Natural killer cell (primary cell): ENCODE results near the gene MMAA. TPM values are rescaled to one million over a fixed set of nuclear protein-coding genes. Genes with fewer than 3 reads are reported as not detected.
"Not testable (repeated sequence)": the region's sequence is repeated elsewhere in the genome, so short reads cannot be mapped to it uniquely, and the experiment has no call there.

Experiments used
- ATAC-seq, 3 donors: fragments of 150-1000 bp in 2 of 3; fragments of 200-7000 bp in 1 of 3; cut with Tn5 transposase; 1 replicate in 1 of 3; 2 replicates in 2 of 3; pipeline ENCODE4 v1.10.0; 2021; ENCODE audit warnings: mild to moderate bottlenecking in 2 of 3, moderate library complexity in 2 of 3
- DNase-seq, 2 donors: peaks; one replicate each; pipeline versions ENCODE4 v3.0.0 to v3.0.0-alpha.2; 2013 to 2021; ENCODE audit warnings: mixed read lengths in 1 of 2
- H3K27ac ChIP-seq: one replicate; pipeline ENCODE4 v1.5.1; 2013; ENCODE audit warnings: mild to moderate bottlenecking, low read length
- H3K27me3 ChIP-seq: one replicate; pipeline ENCODE4 v1.6.1; 2013; ENCODE audit warnings: low read length; ENCODE audit not compliant: control insufficient read depth, insufficient read depth
- H3K36me3 ChIP-seq: one replicate; pipeline ENCODE4 v1.6.1; 2013; ENCODE audit warnings: low read length; ENCODE audit not compliant: control insufficient read depth, insufficient read depth
- H3K4me1 ChIP-seq: one replicate; pipeline ENCODE4 v1.6.1; 2013; ENCODE audit warnings: low read length; ENCODE audit not compliant: control insufficient read depth, insufficient read depth
- H3K4me3 ChIP-seq: one replicate; pipeline ENCODE4 v1.5.1; 2013; ENCODE audit warnings: low read length
- H3K9me3 ChIP-seq: one replicate; pipeline ENCODE4 v1.6.1; 2013; ENCODE audit warnings: low read length; ENCODE audit not compliant: control insufficient read depth, insufficient read depth
- H3K27ac Mint-ChIP-seq, 2 donors: one replicate each; pipeline ENCODE4 v1.8.0; 2022; ENCODE audit warnings: mild to moderate bottlenecking in 2 of 2, mixed read lengths in 2 of 2, moderate library complexity in 1 of 2
- H3K27me3 Mint-ChIP-seq, 2 donors: one replicate each; pipeline ENCODE4 v1.8.0; 2022; ENCODE audit warnings: low read depth in 2 of 2, mixed read lengths in 2 of 2
- H3K36me3 Mint-ChIP-seq: one replicate; pipeline ENCODE4 v1.8.0; 2022; ENCODE audit warnings: mixed read lengths
- H3K4me1 Mint-ChIP-seq, 2 donors: one replicate each; pipeline ENCODE4 v1.8.0; 2022; ENCODE audit warnings: mixed read lengths in 2 of 2
- H3K4me3 Mint-ChIP-seq: one replicate; pipeline ENCODE4 v1.8.0; 2022; ENCODE audit warnings: mild to moderate bottlenecking, moderate library complexity, mixed read lengths
- H3K9me3 Mint-ChIP-seq, 2 donors: one replicate each; pipeline ENCODE4 v1.8.0; 2022; ENCODE audit warnings: mixed read lengths in 2 of 2
- WGBS: methylation state at CpG from one replicate; pipeline ENCODE4 v1.1.7; 2013; ENCODE audit warnings: missing lambda C conversion rate; ENCODE audit not compliant: insufficient coverage; 5-methylcytosine and 5-hydroxymethylcytosine counted together
- intact Hi-C: fragments of 100-400 bp; cut with micrococcal nuclease; formaldehyde crosslinking; loops from one replicate; pipeline ENCODE4 v1.14.2; 2022
- total RNA-seq, 4 donors: library from RNA; stranded (reverse); fragments of 120-200 nt in 1 of 4; gene quantifications; one replicate each; pipeline versions ENCODE4 v1.2.3 to v1.2.4, GENCODE V29; 2013 to 2022
- TF ChIP-seq, protein P1 (sequence below): fragments of 200-600 bp; IDR thresholded peaks from one replicate; pipeline ENCODE4 v1.8.0; 2022; ENCODE audit warnings: antibody characterized with exemption

MMAA gene
- 10 to 100 TPM in 1 of 3 donors, 1 to 10 TPM in 2; 7.8 to 11.7 (median 9.7) TPM for total RNA-seq
- total RNA-seq (2013) = 11.1 TPM

DNA sequence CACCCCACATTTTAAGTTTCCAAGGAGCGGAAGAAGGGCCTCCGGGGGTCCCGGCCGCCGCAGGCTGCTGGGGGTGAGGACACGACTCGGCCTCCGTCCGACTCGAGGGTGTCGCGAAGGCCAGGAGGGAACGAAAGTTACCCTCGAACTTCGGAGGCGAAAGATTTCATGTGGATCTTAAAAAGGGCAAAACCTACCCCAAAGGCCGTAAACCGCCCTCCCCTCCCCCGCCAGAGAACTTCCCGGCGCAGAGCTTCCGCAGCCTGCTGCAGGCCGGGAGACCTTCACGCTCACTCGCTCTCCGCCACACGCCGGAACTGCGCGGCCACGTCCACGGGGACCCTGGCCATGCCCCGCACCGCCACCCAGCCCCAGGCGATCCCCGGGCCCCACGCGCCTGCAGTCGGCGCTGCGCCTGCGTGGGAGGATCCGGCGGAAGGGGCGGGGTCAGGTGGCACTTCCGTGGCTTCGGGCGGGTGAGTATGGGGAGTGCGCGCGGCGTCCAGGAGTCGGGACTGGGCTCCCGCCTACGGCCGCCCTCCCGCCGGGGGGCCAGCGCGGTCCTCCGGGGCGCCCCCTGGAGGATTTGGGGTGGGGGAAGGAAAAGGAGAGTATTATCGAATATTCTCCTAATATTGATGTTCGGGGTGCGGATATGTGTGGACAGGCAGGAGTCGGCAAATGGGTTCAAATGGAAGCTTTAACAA lies at the start of gene MMAA:
Gene MMAA (plus strand): TSS at position 454 of the 707 bp plus-strand sequence. CDS start 19,755 bp downstream, outside the sequence.
- Mint-ChIP-seq H3K4me3 (peak within 1 kb of the TSS; percentile 98), H3K4me1 (peaks cover 53 to 54% of the 10 kb centered on the region in 2 donors), H3K36me3 (no peaks in the 10 kb centered on the region), H3K27me3 (peaks cover under 1 to 8% of the 10 kb centered on the region in 2 donors), H3K27ac (peak within 1 kb of the TSS; percentile 97 to 98), H3K9me3 (no peaks in the 10 kb centered on the region)
- TF ChIP-seq, protein P1, sequence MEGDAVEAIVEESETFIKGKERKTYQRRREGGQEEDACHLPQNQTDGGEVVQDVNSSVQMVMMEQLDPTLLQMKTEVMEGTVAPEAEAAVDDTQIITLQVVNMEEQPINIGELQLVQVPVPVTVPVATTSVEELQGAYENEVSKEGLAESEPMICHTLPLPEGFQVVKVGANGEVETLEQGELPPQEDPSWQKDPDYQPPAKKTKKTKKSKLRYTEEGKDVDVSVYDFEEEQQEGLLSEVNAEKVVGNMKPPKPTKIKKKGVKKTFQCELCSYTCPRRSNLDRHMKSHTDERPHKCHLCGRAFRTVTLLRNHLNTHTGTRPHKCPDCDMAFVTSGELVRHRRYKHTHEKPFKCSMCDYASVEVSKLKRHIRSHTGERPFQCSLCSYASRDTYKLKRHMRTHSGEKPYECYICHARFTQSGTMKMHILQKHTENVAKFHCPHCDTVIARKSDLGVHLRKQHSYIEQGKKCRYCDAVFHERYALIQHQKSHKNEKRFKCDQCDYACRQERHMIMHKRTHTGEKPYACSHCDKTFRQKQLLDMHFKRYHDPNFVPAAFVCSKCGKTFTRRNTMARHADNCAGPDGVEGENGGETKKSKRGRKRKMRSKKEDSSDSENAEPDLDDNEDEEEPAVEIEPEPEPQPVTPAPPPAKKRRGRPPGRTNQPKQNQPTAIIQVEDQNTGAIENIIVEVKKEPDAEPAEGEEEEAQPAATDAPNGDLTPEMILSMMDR = peak; percentile 49
- Histone ChIP-seq H3K36me3 (no peaks in the 10 kb centered on the region), H3K4me1 (peaks cover 11% of the 10 kb centered on the region), H3K27ac (peak within 1 kb of the TSS; percentile 96), H3K27me3 (no peaks in the 10 kb centered on the region), H3K9me3 (no peaks in the 10 kb centered on the region), H3K4me3 (peak within 1 kb of the TSS; percentile 85)
- DNase-seq (peak; percentile 94 to 96), ATAC-seq (peak; percentile 88 to 96 (median 94))
- WGBS = under 1% methylated on average over 66 of the region's 66 CpGs
- intact Hi-C loops = loop anchor here (2.0 to 5.0 kb wide), 5 partner anchors 113 to 1447 kb away; partner anchors contain the start of genes OTUD4, SMAD1 and ZNF827

- H3K4me1 ChIP-seq, H3K4me3 ChIP-seq, DNase-seq, H3K36me3 Mint-ChIP-seq, H3K9me3 Mint-ChIP-seq, H3K27ac Mint-ChIP-seq, H3K36me3 ChIP-seq, H3K4me1 Mint-ChIP-seq, H3K27ac ChIP-seq, intact Hi-C loops, H3K4me3 Mint-ChIP-seq, H3K27me3 ChIP-seq, ATAC-seq, H3K9me3 ChIP-seq: not testable (repeated sequence)
- 95% methylated on average over 7 of the region's 7 CpGs for WGBS
- H3K27me3 Mint-ChIP-seq = peaks cover 27 to 28% of the 10 kb centered on the region in 2 donors
These were observed 44.6 kb upstream of the MMAA start for GRCh38 chr4:145574546-145574945.

DNA sequence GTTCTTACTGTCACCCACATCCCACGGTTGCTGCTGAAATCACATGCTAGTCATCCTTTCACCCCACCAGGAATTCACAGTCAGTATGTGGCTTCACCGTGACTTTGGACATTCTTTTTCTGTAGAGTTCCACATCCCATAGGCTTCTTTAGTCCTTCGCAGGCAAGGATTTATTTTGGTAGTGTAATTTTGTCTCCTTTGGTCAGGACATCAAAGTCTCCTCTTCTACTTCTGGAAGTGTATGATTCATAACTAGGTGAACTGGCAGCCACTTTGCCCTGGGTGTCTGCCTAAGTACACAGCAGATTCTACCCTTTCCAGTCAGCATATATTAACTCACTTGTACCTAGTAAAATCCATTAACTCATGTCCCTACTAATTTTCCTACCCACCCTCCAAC lies 38.3 kb upstream of the MMAA start:
- intact Hi-C loops = no loop called here
- Histone ChIP-seq H3K36me3 (no peaks in the 10 kb centered on the region), H3K4me1 (no peaks in the 10 kb centered on the region), H3K27me3 (peaks cover 3% of the 10 kb centered on the region), H3K9me3 (no peaks in the 10 kb centered on the region), H3K4me3 (no peak overlapping the region), H3K27ac (no peak overlapping the region)
- ATAC-seq (no peak), DNase-seq (no peak)
- Mint-ChIP-seq H3K36me3 (no peaks in the 10 kb centered on the region), H3K27ac (no peak overlapping the region), H3K27me3 (peaks cover 0 to 13% of the 10 kb centered on the region in 2 donors), H3K4me1 (no peaks in the 10 kb centered on the region), H3K4me3 (no peak overlapping the region), H3K9me3 (no peaks in the 10 kb centered on the region)
- WGBS = 90% methylated on average over 3 of the region's 3 CpGs
- TF ChIP-seq, protein P1 = no peak

- TF ChIP-seq, protein P1 = no peak
- no peak for ATAC-seq
- no peak overlapping the region for H3K27ac Mint-ChIP-seq
These were observed 35.8 kb upstream of the MMAA start for GRCh38 chr4:145583191-145584055.

More at GRCh38 chr4:145583191-145584055, 35.8 kb upstream of the MMAA start:
- no peak for DNase-seq
- 86% methylated on average over 5 of the region's 6 CpGs for WGBS
- Histone ChIP-seq H3K27ac (no peak overlapping the region), H3K9me3 (no peaks in the 10 kb centered on the region), H3K4me3 (no peak overlapping the region), H3K36me3 (no peaks in the 10 kb centered on the region), H3K4me1 (no peaks in the 10 kb centered on the region), H3K27me3 (peaks cover 3% of the 10 kb centered on the region)
- no peaks in the 10 kb centered on the region for H3K9me3 Mint-ChIP-seq
- H3K27me3 Mint-ChIP-seq = peaks cover 10 to 12% of the 10 kb centered on the region in 2 donors
- H3K4me3 Mint-ChIP-seq = no peak overlapping the region
- H3K4me1 Mint-ChIP-seq = no peaks in the 10 kb centered on the region
- no peaks in the 10 kb centered on the region for H3K36me3 Mint-ChIP-seq
- intact Hi-C loops = no loop called here
